Calu3 (cell line): ENCODE measurements around the gene ELOVL1. TPM values are rescaled to one million over a fixed set of nuclear protein-coding genes. Genes with fewer than 3 reads are reported as not detected.

ENCODE experiments used
- BruUV-seq: library from RNA; stranded (reverse); fragments of 400-500 nt; replicated peaks from 2 replicates; lab custom pipeline; 2021; lab: Mats Ljungman, UMichigan
- CTCF ChIA-PET: fragments of 300-600 bp; sonication (Branson Sonifier 250); formaldehyde crosslinking; loops from one replicate; lab custom pipeline; 2022; ENCODE audit warnings: antibody characterized with exemption; lab: Charles Lee
- DNase-seq: peaks from one replicate; pipeline ENCODE4 v3.0.0; 2022
- H3K27ac Mint-ChIP-seq: one replicate; pipeline ENCODE4 v1.8.0; 2022; ENCODE audit warnings: mixed read lengths; ENCODE audit not compliant: unreplicated experiment
- H3K27me3 Mint-ChIP-seq: one replicate; pipeline ENCODE4 v1.8.0; 2022; ENCODE audit warnings: mixed read lengths; ENCODE audit not compliant: unreplicated experiment
- H3K36me3 Mint-ChIP-seq: one replicate; pipeline ENCODE4 v1.8.0; 2022; ENCODE audit warnings: mild to moderate bottlenecking, moderate library complexity, mixed read lengths; ENCODE audit not compliant: insufficient read depth, unreplicated experiment
- H3K4me1 Mint-ChIP-seq: one replicate; pipeline ENCODE4 v1.8.0; 2022; ENCODE audit warnings: mild to moderate bottlenecking, low read depth, mixed read lengths; ENCODE audit not compliant: unreplicated experiment
- H3K4me3 Mint-ChIP-seq: one replicate; pipeline ENCODE4 v1.8.0; 2022; ENCODE audit warnings: mild to moderate bottlenecking, low read depth, moderate library complexity, mixed read lengths; ENCODE audit not compliant: unreplicated experiment
- H3K9me3 Mint-ChIP-seq: one replicate; pipeline ENCODE4 v1.8.0; 2022; ENCODE audit warnings: low read depth, mixed read lengths; ENCODE audit not compliant: unreplicated experiment
- intact Hi-C: fragments of 100-400 bp; cut with micrococcal nuclease; formaldehyde crosslinking; loops from one replicate; pipeline ENCODE4 v1.10.0; 2022; ENCODE audit not compliant: unreplicated experiment
- total RNA-seq: library from RNA; stranded (reverse); gene quantifications from 2 replicates; pipeline ENCODE4 v1.2.3, GENCODE V29; 2022
- TF ChIP-seq, protein P1 (sequence below): fragments of 200-600 bp; IDR thresholded peaks from one replicate; pipeline ENCODE4 v1.8.0; 2022; ENCODE audit warnings: antibody characterized with exemption; ENCODE audit not compliant: unreplicated experiment

The ELOVL1 gene
- total RNA-seq, 1 experiment from 2014 or later = 107 TPM

DNA sequence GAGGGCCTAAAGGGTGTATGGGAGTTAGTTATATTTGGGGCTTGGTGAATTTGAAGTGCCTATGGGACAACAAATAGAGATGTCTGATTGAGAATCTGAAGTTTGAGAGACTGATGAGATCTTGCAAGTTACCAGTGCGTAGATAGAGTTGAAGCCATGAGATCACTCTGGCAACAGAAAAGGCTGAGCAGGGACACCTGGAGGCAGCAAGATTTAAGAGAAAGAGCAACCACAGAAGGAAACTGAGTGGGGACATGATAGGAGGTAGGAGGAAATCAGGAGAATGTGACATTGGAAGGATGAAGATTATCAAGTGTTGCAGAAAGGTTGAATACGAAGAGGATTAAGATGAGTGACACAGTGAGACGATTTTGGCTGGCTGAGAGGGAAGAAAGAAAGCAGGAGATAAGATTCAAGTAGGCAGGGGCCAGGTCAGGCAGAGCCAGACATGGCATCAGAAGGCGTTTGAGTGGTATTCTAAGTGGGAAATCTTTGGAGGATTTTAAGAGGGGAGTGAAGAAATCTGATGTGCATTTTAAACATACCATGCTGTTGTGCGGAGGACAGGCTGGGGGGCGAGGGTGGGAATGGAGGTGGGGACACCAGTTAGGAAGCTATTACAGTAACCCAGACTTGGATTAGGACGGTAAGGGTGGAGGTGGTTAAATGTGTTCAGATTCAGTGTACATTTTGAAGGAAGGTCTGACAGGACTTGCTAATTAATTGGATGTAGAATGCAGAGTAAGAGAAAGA is 33.2 kb downstream of the ELOVL1 start:
- Mint-ChIP-seq H3K27ac (no peak overlapping the region), H3K4me1 (peaks cover 6% of the 10 kb centered on the region), H3K9me3 (no peaks in the 10 kb centered on the region), H3K27me3 (peaks cover 18% of the 10 kb centered on the region), H3K4me3 (no peak overlapping the region), H3K36me3 (no peaks in the 10 kb centered on the region)
- DNase-seq = no peak
- TF ChIP-seq, protein P1, sequence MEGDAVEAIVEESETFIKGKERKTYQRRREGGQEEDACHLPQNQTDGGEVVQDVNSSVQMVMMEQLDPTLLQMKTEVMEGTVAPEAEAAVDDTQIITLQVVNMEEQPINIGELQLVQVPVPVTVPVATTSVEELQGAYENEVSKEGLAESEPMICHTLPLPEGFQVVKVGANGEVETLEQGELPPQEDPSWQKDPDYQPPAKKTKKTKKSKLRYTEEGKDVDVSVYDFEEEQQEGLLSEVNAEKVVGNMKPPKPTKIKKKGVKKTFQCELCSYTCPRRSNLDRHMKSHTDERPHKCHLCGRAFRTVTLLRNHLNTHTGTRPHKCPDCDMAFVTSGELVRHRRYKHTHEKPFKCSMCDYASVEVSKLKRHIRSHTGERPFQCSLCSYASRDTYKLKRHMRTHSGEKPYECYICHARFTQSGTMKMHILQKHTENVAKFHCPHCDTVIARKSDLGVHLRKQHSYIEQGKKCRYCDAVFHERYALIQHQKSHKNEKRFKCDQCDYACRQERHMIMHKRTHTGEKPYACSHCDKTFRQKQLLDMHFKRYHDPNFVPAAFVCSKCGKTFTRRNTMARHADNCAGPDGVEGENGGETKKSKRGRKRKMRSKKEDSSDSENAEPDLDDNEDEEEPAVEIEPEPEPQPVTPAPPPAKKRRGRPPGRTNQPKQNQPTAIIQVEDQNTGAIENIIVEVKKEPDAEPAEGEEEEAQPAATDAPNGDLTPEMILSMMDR = no peak
- intact Hi-C loops = no loop called here
- BruUV-seq = no TSS peak
- CTCF ChIA-PET = no interaction called here

DNA sequence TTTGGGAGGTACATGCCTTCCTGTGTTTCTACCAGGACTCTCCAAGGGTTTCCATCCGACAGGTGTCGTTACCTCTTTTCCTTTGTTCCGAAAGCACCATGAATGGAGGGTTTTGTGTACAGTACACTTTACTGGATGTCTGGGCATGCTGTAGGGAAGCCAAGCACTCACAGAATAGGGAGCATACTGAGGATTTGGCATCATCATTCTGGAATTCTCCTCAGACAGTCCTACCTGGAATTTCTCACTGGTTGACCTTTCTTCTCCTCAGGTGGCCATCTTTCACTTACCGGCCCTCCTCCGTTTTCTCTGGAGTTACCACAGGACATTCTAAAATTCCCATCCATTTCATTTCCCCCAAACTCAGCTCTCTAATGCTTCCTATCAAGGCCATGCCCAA is 36.1 kb downstream of the ELOVL1 start:
- no peak overlapping the region for H3K4me3 Mint-ChIP-seq

DNA sequence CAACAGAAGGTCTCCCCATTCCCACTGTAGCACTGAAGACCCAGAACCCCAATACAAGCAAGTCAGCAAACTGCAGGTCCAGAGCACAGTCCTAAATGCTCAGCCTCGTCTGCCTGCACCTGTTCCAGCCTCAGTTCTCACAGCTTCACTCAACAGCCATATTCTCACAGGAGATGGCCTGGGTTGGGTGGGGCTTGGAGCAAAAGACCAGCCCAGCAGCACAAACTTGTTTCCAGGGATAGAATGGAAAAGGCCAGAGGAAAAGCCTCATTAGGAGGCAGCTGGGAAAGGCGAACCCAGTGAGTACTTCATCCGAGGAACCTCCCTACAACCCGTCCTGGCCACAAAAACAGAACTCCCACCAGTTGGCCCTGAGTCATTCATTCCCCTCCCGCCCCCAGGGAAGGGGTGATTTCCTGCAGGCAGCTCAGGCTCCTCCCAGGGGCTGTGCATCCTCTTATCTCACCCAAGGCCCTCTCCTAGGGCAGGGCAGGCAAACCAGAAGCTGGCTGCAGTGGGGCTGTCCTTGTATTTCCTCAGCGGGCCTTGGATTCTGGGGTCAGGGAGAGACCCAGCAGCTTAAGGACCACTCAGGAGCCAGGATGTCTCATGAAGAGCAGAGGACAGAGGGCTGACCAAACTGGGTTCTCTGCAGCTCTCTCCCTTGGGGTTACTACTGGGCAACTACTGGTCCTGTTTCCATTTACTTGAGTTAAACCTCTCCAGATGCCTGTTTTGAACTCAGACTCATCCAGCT is 37.6 kb downstream of the ELOVL1 start:
- TF ChIP-seq, protein P1 = no peak
- Mint-ChIP-seq H3K36me3 (no peaks in the 10 kb centered on the region), H3K4me1 (peaks cover 7% of the 10 kb centered on the region), H3K27ac (no peak overlapping the region), H3K9me3 (no peaks in the 10 kb centered on the region), H3K4me3 (no peak overlapping the region), H3K27me3 (peaks cover 14% of the 10 kb centered on the region)
- DNase-seq = peak; percentile 20
- intact Hi-C loops = no loop called here
- CTCF ChIA-PET = interaction anchor here (1.1 kb wide), 1 partner anchor 49 kb away, joined by 3 read pairs; no protein-coding TSS in a partner anchor
- no TSS peak for BruUV-seq

More for the DNA sequence above, 36.1 kb downstream of the ELOVL1 start:
- Mint-ChIP-seq H3K27ac (no peak overlapping the region), H3K27me3 (peaks cover 18% of the 10 kb centered on the region), H3K36me3 (no peaks in the 10 kb centered on the region), H3K4me1 (peaks cover 7% of the 10 kb centered on the region), H3K9me3 (no peaks in the 10 kb centered on the region)
- TF ChIP-seq, protein P1 = no peak
- BruUV-seq = no TSS peak
- intact Hi-C loops = no loop called here
- no peak for DNase-seq
- CTCF ChIA-PET = no interaction called here

DNA sequence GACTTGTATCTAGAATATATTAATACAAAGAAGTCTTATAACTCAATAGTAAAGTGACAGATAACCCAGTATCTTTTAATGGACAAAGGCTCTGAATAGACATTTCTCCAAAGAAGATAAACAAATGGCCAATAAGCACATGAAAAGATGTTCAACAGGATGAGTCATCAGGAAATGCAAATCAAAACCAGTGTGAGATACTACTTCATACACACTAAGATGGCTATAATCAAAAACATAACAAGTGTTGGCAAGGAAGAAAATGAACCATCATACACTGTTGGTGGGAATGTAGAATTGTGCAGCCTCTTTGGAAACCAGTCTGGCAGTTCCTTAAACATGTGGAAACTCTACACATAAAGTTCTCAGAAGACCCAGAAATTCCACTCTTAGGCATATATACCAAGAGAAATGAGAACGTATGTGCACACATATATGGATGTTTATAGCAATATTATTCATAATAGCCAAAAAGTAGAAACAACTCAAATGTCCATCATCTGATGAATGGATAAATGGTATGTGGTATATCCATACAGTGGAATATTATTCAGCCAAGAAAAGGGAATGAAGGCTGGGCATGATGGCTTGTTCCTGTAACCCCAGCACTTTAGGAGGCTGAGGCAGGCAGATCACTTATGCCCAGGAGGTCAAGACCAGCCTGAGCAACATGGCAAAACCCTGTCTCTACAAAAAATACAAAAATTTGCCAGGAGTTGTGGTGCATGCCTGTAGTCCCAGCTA is 40.1 kb downstream of the ELOVL1 start:
- intact Hi-C loops = no loop called here
- TF ChIP-seq, protein P1 = no peak
- CTCF ChIA-PET = no interaction called here
- H3K9me3 Mint-ChIP-seq = peaks cover 8% of the 10 kb centered on the region
- H3K4me3 Mint-ChIP-seq = no peak overlapping the region
- BruUV-seq = no TSS peak
- H3K36me3 Mint-ChIP-seq = no peaks in the 10 kb centered on the region
- H3K27me3 Mint-ChIP-seq = no peaks in the 10 kb centered on the region
- no peak for DNase-seq
- no peak overlapping the region for H3K27ac Mint-ChIP-seq
- H3K4me1 Mint-ChIP-seq = peaks cover 7% of the 10 kb centered on the region
